Glomerular visceral epithelial cell (primary cell): ENCODE results near the gene KAT2A.
"Not testable (repeated sequence)": the region's sequence is repeated elsewhere in the genome, so short reads cannot be mapped to it uniquely, and the experiment has no call there.

Experiments
- DNase-seq: peaks from one replicate; pipeline ENCODE4 v3.0.0-alpha.2; 2016; ENCODE audit errors: extremely low spot score

Gene KAT2A

GRCh38 chr17:42120770-42121769, at the start of gene KAT2A:
Gene KAT2A (minus strand): TSS chr17:42121367. CDS start chr17:42121304, 63 bp downstream.
- peak; percentile 80 for DNase-seq

GRCh38 chr17:42169351-42169750, 48.2 kb upstream of the KAT2A start:
- DNase-seq = no peak

- DNase-seq = no peak
Observed at GRCh38 chr17:42167807-42168206, 46.6 kb upstream of the KAT2A start.

- no peak for DNase-seq
Observed at GRCh38 chr17:42166196-42166763, 45.1 kb upstream of the KAT2A start.

GRCh38 chr17:42165751-42166150, 44.6 kb upstream of the KAT2A start:
- no peak for DNase-seq

- no peak for DNase-seq
Observed at GRCh38 chr17:42163696-42164407, 42.7 kb upstream of the KAT2A start.

- no peak for DNase-seq
Observed at GRCh38 chr17:42163113-42163512, 41.9 kb upstream of the KAT2A start.

GRCh38 chr17:42160531-42160910, 39.4 kb upstream of the KAT2A start:
- DNase-seq = no peak

GRCh38 chr17:42159796-42160530, 38.8 kb upstream of the KAT2A start:
- DNase-seq = no peak

GRCh38 chr17:42155614-42156045, 34.5 kb upstream of the KAT2A start:
- DNase-seq = no peak

GRCh38 chr17:42153919-42154742, 33.0 kb upstream of the KAT2A start:
- no peak for DNase-seq

GRCh38 chr17:42146911-42147607, 25.9 kb upstream of the KAT2A start:
- no peak for DNase-seq

GRCh38 chr17:42143138-42143537, 22.0 kb upstream of the KAT2A start:
- DNase-seq = not testable (repeated sequence)

- no peak for DNase-seq
Observed at GRCh38 chr17:42142371-42142896, 21.3 kb upstream of the KAT2A start.

GRCh38 chr17:42141382-42141781, 20.2 kb upstream of the KAT2A start:
- no peak for DNase-seq

GRCh38 chr17:42140690-42141089, 19.5 kb upstream of the KAT2A start:
- not testable (repeated sequence) for DNase-seq

GRCh38 chr17:42138749-42139492, 17.8 kb upstream of the KAT2A start:
- no peak for DNase-seq

- DNase-seq = no peak
Observed at GRCh38 chr17:42136654-42137051, 15.5 kb upstream of the KAT2A start.
